Colon (tissue), 2 donors: ENCODE measurements around the gene P2RX6.
"Not testable (repeated sequence)": the region's sequence is repeated elsewhere in the genome, so short reads cannot be mapped to it uniquely, and the experiment has no call there.

ENCODE experiments used
- FAIRE-seq: peaks from 2 replicates; lab custom pipeline; 2012; peaks lifted over from hg19 to GRCh38; lab: Jason Lieb, UNC
- donor health status: control.
- donor health status: control.

The P2RX6 gene

DNA sequence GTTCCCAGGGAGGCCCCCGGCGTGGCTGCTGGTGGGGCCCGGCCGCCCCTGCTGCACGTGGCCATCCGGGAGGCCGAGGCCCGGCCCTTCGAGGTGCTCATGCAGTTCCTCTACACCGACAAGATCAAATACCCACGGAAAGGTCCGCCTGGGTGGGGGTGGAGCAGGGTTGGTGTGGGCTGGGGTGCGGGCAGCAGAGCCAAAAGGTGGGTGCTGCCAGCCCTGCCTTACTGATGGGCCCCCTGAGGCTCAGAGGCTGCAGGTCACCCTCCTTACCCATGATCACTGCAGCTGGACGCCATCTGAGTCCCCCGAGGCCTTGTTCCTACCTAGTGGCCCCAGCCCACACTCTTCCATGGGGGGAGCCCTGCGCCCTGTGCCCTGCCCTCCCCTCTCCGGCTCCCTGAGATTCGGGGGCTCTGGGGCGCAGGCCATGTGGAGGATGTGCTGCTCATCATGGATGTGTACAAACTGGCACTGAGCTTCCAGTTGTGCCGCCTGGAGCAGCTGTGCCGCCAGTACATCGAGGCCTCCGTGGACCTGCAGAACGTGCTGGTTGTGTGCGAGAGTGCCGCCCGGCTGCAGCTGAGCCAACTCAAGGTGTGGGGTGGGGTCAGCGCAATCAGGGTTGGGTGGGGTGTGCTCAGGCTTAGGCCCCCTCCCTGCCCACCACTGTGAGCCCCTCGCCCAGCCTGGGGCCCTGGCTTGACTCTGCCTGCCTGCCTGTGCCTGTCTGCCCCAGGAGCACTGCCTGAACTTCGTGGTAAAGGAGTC, 20.6 kb upstream of the P2RX6 start:
- no peak for FAIRE-seq

DNA sequence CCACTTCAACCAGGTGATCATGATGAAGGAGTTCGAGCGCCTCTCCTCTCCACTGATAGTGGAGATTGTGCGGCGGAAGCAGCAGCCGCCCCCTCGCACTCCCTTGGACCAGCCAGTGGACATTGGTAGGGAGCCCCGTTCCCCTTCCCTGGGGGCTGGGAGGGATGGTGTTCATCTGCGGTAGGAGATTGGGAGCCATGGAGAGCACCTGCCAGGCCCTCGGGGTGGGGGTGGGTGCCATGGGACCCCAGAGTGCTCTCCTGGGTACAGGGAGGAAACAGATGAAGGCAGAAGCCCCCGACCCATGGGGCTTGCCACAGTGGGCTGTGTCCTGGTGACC, 20.1 kb upstream of the P2RX6 start:
- FAIRE-seq = no peak

DNA sequence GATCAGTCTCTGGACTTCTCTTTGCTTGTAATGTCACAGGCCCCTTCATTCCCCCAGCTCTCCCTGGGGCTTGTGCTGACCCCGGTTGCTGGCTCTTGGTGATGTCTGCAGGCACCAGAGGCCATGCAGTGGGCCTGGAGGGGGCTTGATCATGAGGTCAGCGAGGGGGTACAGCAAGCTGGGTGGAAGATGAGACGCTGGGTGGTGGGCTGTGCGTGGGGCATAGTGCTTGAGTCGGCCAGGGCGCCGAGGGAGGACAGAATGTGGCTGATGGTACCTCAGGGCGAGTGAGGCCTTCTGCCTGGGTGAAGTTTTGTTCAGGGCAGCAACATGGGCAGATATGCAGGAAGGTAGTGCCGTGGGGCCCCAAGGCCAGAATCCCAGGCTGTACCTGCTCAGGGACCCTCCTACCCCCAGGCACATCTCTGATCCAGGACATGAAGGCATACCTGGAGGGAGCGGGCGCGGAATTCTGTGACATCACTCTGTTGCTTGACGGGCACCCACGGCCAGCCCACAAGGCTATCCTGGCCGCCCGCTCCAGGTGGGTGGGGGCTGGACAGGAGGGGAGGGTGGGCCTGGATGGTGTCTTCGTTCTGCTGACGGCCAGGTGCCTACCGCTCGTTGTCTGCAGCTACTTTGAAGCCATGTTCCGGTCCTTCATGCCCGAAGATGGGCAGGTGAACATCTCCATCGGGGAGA, 19.5 kb upstream of the P2RX6 start:
- no peak for FAIRE-seq

DNA sequence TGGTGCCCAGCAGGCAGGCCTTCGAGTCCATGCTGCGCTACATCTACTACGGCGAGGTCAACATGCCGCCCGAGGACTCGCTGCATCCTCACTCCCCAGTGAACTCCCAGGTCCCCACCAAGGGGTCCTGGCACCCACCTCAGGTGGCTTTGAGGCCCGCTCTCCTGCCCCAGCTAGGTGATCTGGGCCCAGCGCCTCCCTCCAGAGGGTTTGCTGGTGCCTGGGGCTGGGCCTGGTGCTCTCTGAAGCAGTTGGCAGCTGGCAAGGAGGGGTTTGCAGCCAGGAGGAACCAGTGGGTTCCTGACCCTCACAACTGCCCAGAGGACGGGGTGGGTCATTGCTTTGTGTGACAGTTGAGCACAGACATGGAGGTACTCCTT, 18.9 kb upstream of the P2RX6 start:
- FAIRE-seq = no peak

DNA sequence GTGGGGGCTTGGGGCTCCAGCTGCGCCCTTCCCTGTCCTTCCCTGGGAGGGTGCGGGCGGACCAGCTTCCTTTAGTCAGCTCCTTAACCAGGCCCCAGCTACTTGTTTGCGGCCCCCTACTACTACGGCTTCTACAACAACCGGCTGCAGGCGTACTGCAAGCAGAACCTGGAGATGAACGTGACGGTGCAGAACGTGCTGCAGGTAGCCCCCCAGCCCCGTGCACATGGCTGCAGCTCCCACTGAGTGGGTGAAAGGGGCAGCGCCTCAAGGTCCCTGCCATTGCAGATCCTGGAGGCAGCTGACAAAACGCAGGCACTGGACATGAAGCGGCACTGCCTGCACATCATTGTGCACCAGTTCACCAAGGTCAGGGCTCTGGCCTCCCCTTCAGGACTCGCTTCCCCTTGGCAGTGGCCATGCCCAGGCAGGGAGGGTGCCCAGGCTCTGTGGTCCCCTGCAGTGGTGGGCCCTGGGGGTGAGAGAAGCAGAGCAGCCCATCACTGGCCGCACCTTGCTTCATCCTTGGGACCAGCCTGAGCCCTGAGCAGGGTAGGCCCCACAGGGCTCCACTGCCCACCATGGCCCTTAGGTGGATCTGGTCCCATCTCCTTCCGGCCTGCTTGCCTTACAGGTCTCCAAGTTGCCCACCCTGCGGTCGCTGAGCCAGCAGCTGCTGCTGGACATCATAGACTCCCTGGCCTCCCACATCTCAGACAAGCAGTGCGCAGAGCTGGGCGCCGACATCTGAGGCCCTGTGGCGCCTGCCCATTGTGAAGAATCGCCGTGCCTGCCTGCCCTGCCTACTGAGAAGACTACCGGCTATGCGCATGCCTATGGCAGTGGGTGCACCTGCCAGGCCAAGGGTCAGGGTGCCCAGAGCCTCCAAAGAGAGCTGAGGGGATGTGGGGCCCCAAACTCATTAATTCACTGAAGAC, 18.1 kb upstream of the P2RX6 start:
- FAIRE-seq = no peak

DNA sequence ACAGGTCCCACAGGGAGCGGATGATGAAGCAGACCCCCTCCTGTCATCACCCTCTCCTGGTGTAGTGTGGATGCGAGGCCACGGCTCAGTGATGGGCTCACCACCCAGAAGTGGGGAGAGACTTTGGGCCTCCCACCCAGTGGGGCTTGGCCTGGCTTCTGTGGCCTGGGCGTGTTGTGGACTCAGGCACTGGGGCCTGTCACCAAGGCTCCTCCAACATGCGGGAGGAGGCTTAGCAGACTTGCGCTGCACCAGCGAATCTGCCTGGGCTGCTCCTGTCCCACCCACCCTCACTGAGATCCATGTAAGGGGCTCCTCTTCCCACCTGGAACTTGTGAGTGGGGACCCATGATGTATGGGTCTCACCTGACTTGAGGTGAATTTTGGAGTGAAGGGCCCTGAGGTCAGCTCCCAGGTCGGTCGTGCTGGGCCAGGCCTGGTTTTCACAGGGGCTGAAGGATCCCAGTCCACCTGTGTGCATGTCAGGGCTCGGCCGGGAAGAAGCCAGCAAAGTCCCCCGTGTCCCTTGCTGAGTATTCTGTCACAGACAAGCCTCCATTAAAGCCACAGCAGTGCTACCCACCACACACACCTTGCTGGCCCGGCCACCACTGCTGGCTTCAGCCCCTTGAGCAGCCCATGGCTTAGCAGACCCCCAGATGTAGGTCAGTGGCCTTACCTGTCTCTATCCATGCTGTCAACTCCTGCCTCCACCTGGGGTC, 17.3 kb upstream of the P2RX6 start:
- no peak for FAIRE-seq

DNA sequence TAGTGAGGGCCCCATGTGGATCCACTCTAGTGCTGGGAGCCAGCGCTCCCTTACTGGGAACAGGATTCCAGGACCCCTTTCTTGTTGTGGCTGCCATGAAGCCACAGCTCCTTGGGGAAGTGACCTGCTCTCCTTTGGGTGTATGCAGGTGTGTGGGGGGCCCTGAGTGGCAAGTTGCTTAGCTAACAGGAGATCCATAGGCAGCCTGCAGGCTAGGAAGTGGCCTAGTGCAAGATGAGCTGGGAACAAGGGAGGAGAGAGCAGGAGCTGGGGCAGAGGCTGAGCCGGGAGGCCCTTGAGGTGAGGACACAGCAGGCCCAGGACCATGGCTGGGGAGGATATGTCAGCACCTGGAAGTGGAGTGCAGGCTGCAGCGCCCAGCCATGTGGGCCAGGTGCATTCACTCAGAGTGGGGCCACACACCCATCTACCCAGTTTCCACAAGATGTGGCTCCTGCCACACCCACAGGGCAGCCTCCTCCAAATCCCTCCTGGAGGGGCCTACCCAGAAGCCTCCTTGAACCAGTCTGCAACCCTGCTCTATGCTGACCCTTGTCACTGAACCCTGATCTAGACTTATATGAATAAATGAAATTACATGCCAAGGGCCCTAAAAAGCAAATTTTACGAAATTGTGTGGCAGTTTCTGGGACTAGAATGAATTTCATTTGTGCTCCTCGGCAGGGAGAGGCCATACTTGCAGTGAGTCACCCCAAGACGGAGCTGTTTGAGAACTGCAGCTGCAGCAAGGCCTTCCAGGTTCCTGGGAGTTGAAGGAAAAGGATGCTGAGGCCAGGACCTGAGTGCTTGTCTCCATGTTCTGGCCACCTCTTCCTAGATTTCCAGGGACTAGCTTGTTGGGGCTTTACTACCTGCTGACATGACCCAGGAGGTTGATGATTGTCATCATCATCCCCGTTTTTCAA, 16.3 kb upstream of the P2RX6 start:
- FAIRE-seq = no peak

DNA sequence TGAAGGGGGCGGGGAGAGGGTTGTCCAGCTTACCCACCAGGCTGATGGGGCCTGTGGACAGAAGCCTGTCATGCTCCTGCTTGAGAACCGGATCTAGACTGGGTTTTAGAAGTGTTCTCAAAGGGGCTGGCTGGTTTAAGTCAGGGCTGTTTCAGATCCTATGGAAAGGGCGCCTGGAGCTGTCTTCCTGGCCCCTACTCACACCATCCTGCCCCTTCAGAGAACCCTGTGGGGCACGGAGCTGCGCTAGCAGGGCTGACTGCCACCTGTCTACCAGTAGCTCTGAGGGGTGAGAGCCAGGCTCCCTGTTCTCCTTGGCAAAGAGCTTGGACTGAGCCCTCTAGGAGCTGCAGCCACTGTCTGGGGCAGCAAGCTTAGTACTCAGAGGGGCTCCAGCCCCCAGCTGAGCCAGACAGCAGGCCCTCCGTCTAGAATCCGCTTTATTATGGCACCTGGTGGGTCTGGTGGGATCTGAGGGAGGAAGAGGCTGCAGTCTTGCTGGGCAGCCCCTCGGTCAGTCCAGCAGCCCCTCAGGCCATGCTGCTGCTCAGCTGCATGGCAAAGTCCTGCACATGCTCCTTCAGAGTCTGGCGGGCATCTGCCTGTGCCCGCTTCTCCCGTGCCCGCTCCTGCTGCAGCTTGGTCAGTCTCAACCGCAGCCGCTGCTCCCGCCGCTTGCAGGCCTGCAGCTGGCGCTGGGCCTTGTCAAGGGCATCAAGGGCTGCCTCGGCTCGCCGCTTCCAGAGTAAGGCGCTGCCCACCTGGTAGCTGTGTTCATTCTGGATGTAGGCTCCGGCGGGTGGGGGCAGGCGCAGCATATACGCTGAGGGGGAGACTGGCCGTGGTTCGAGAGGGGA, 15.4 kb upstream of the P2RX6 start:
- no peak for FAIRE-seq

DNA sequence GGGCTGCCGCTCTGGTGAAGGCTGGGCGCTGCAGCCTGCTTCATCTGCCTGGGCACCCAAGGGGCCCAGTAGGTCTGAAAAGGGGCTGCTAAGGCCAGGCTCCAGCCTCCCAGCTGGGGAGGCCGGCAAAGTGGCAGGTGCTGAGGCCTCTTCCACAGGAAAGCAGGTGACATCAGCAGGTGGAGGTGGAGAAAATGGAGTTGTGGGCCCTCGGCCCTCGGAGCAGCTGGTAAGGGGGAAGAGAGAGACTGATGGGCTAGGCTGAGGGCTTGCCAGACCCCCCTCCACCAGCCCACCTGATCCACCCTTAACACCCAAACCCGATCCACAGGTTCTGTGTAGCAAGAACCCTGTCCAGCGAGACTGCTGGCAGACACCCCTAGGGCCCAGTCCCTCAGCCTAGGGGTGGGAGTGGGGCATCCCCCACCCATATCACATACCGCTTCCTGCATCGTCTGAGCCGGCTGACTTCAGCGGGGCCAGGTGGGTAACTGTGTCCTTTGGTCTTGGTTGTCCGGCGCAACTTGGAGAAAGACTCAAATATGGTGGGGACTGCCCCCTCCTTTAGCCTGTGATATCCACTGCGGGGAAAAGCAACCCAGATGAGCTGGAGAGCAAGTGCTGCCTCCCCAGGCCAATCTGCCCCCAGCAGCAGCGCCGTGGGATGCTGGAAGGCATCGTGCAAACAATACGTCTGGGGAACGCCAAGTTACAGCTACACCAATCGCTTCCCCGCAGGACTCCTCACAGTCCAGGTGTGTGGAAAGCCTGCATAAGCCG, 14.6 kb upstream of the P2RX6 start:
- no peak for FAIRE-seq

DNA sequence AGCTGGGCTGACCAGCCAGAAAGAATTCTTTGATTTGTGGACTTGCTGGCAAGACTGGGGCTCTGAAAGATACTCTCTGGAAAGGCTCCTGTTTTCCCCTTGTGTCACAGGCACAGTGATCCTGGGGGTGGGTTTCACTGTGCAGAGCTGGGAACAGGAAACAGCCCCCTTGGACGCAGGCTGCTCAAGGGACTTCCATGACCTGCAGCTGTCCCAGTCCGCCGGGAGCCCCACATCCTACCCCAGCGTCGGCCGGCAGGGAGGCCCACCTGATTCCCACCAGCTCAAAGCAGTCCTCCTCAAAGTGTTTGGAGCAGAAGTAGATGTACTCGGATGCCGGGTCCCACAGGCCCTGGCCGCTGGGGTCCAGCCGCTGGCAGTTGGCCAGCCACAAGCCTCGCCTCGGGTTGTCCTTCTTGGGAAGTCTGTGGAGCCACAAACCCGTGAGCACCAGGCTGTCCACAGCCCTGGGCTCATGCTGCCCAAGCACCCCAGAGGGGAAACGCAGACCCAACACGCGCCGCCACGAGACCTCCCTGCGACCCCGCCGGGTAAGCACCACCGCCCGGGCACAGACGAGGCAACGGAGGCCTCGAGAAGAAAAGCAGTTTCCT, 13.9 kb upstream of the P2RX6 start:
- FAIRE-seq = no peak

DNA sequence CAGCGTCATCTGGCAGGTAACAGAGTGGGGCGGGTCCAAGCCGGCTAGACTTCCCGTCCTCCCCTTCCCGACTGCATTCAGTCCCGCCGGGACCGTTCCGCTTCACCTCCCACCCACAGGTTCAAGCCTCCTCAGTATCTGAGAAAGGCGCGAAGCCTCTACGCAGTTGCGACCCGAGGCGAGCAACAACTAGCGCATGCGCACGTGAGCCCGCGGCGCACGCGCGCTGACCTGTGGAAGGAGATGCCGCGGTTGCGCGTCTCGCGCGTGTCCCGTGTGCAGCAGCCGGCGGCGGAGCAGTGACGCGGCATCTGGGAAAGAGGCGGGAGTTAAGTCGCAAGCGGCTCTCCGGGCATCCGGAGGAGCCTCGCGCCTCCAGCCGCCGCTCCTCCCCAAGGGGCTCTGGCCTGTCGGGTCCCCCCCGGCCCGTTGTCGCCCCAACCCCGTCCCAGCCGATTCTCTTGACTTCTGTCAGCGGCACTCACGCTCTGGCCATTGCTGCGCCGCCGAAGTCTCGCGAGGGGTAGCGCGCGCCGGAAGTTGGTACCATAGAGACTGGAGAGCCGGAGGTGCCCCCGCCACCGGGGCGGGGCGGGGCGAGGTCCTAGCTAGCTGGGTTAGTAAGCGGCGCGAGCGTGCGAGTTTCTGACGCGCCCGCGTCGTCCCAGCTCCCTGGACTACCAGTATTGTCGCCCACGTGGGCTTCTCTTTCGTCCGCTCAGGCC, 13.2 kb upstream of the P2RX6 start, which contains the start of gene THAP7:
THAP7 (minus strand) TSS at position 518 of the 725 bp plus-strand sequence; CDS start at position 311, 207 bp downstream.
- FAIRE-seq = no peak

DNA sequence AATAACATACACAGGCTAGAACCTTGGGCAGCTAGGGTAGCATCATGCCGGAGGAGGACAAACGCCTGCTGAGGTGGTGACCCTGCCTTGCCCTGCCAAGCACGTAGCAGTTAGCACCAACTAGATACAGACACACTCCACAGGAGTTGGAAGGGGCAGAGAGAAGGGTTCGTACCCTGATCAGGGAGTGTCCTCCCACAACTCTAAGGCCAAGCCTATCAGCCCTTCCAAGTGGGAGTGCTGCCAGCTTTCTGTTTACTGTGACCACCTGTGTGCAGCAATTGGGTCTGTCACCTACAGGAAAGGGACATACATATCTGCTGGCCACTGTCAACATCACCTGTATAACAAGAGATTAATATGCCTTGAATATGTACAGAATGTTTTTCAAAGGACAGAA, 11.2 kb upstream of the P2RX6 start:
- no peak for FAIRE-seq

DNA sequence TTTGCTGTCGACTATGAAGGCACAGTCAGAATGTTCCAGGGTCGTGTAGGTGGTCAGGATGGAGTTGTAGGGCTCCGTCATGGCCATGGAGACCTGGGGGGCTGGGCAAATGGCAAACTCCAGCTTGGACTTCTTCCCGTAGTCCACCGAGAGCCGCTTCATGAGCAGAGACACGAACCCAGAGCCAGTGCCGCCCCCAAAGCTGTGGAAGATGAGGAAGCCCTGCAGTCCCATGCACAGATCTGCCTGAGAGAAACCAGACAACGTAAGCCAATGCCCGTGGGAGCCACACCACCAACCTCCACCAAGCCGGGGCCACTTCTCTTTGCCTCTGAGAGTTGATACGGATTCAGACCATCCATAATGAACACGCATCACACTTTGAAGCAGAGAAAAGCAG, 5.8 kb upstream of the P2RX6 start:
- FAIRE-seq = not testable (repeated sequence)

DNA sequence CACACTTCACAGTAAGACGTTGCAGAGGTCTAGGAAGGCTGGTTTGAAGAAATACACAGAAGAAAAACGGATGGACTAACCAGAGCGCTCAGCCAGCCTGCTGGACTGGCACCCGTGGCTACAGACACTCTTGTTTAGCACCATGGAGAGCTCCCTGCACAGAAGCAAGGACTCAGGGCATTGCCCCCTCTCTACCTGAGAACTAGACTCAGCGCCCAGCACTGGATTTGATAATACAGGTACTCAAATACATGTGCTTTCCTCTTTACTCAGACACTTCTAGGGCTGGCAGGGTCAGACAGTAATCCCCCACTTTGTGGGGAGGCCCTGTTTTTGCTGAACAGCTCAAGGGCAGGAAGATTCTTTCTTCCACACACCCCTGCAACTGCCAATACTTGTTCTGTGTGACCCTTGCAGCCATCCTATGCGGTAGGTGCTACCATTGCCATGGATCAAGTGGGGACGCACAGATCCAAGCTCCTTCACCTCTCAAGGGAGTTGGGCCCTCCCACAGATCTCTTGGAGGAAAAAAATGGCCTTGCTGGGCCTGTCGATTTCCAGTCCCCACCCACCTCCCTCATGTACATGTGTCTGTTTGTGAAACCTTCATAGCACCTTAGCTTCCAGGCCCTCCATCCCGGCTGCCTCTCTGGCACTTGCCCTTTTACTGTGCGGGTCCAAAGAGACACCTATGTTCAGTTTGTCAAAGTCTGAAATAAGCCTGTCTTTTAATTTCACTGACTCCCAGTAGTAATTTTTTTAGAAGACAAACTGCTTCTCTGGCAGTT, 5.1 kb upstream of the P2RX6 start:
- no peak for FAIRE-seq

DNA sequence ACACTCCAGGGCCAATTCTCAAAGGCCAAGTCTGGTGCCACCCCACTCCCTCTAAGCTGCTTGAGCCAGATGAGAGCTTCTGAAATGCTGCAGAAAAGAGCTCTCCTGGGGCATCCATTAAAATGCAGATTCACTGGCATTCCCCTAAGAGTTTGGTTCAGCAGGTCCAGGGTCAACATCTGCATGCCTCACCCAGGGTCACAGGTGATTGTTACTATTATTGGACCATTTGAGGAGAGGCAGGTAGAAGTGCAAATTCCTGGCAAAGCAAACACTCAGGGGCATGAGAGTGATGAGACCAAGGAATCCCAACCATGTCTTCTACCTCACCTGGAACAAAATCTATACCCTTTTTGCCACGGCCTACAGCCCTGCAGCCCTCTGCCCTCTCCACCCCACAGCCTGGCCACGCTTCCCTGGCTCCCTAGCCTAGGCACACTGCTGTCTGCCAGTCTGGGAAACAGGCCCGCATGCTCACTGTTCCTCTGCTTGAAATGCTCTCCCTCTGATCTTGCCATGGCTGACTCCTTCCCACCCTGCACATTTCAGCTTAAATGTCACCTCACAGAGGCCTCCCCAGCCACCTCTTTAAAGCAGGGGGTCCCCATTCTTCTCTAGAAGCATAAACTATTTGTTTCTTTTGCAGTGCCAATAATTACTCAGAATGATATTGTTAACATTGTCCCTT, 4.4 kb upstream of the P2RX6 start:
- FAIRE-seq = no peak
